ENCODE results near the gene HSPD1. TPM values are rescaled to one million over a fixed set of nuclear protein-coding genes. Genes with fewer than 3 reads are reported as not detected.

HSPD1 gene
- total RNA-seq, 1 experiment from 2014 or later = 995 TPM

GRCh38 chr2:197547163-197547900, 47.7 kb upstream of the HSPD1 start:
- no peak overlapping the region for H3K9ac ChIP-seq (ENCODE audit: low read length)
- no peak overlapping the region for H2AFZ ChIP-seq (ENCODE audit: low read depth, low read length, poor library complexity, severe bottlenecking)
- ATAC-seq (no peak), DNase-seq (ENCODE audit: low read depth, low spot score) (no peak)
- H3K9me3 ChIP-seq (ENCODE audit: control insufficient read depth in 1 of 2, insufficient read depth in 1 of 2, low read depth in 1 of 2, low read length in 2 of 2) = no peaks in the 10 kb centered on the region
- H3K27me3 ChIP-seq (ENCODE audit: insufficient read depth, low read length) = no peaks in the 10 kb centered on the region
- TF ChIP-seq POLR2AphosphoS5 (IDR thresholded peaks at IDR 0.05; ENCODE audit: low read depth, low read length) (no peak), SIN3A (IDR thresholded peaks at IDR 0.05; ENCODE audit: low read depth) (no peak), ZFX (IDR thresholded peaks at IDR 0.05) (no peak), ATF3 (IDR thresholded peaks at IDR 0.05) (no peak), CEBPB (IDR thresholded peaks at IDR 0.05; ENCODE audit: low read depth) (no peak), EGR1 (IDR thresholded peaks at IDR 0.05; ENCODE audit: low read depth) (no peak)
- peaks cover 29% of the 10 kb centered on the region for H3K79me2 ChIP-seq (ENCODE audit: insufficient read depth, low read length)
- no TSS peak for BruUV-seq (replicated peaks)
- H3K4me2 ChIP-seq (ENCODE audit: low read length) = no peak overlapping the region
- H3K4me1 ChIP-seq (ENCODE audit: control insufficient read depth in 1 of 2, insufficient read depth in 2 of 2, low read length in 2 of 2) = no peaks in the 10 kb centered on the region
- H3K36me3 ChIP-seq (ENCODE audit: control insufficient read depth in 1 of 2, insufficient read depth in 2 of 2, low read length in 2 of 2) = peaks cover 11 to 24% of the 10 kb centered on the region in 2 experiments; a peak in 3 of 4 replicates
- intact Hi-C loops (cut with micrococcal nuclease) = no loop called here
- H3K4me3 ChIP-seq (replicated peaks in 1 of 2; ENCODE audit: low read depth in 1 of 2, low read length in 2 of 2) = no peak overlapping the region
- RAD21 ChIA-PET (ENCODE audit: low non-redundant PET in 1 of 2, low total read pairs in 2 of 2, uncharacterized antibody in 2 of 2, unreplicated experiment in 2 of 2) = no interaction called here
- no peaks in the 10 kb centered on the region for H3K9me2 ChIP-seq (ENCODE audit: insufficient read depth)
- POLR2A ChIA-PET = no interaction called here
- CTCF ChIA-PET = no interaction called here
- no peak overlapping the region for H3K27ac ChIP-seq (ENCODE audit: low read depth, low read length)
- H4K20me1 ChIP-seq (ENCODE audit: insufficient read depth) = 0 out of 2 replicates have a peak, but pooled peaks cover 5% of the 10 kb centered on the region

DNA sequence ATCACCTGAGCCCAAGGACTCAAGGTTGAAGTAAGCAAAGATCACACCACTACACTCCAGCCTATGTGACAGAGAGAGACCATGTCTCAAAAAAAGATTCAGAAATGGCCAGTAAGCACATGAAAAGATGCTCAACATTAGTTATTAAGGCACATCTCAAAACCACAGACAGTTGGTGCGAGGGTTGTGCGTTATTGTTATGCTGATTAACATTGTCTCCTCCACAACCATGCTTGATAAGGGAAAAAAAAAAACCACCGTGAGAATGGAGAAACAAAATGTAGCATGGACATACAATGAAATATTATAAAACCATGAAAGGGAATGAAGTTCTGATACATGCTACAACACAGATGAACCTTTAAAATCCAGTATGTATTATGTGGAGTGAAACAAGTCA, 43.6 kb upstream of the HSPD1 start:
- no peaks in the 10 kb centered on the region for H3K9me3 ChIP-seq (ENCODE audit: control insufficient read depth in 1 of 2, insufficient read depth in 1 of 2, low read depth in 1 of 2, low read length in 2 of 2)
- BruUV-seq (replicated peaks) = no TSS peak
- H3K9me2 ChIP-seq (ENCODE audit: insufficient read depth) = no peaks in the 10 kb centered on the region
- intact Hi-C loops (cut with micrococcal nuclease) = no loop called here
- TF ChIP-seq EZH2phosphoT487 (IDR thresholded peaks at IDR 0.05; ENCODE audit: borderline replicate concordance) (no peak), SIN3A (IDR thresholded peaks at IDR 0.05; ENCODE audit: low read depth) (no peak), POLR2AphosphoS5 (IDR thresholded peaks at IDR 0.05; ENCODE audit: low read depth, low read length) (no peak), YY1 (IDR thresholded peaks at IDR 0.05; ENCODE audit: extremely low read depth, insufficient replicate concordance, low read depth, low read length) (no peak), RAD21 (IDR thresholded peaks at IDR 0.05; ENCODE audit: low read depth) (no peak), POLR2A (IDR thresholded peaks at IDR 0.05; ENCODE audit: borderline replicate concordance, extremely low read depth, insufficient read depth, insufficient read length) (no peak), CBX3 (IDR thresholded peaks at IDR 0.05; ENCODE audit: low read depth) (no peak), MAX (IDR thresholded peaks at IDR 0.05) (no peak)
- H3K4me2 ChIP-seq (ENCODE audit: low read length) = no peak overlapping the region
- CTCF ChIA-PET = no interaction called here
- no peak overlapping the region for H3K4me3 ChIP-seq (replicated peaks in 1 of 2; ENCODE audit: low read depth in 1 of 2, low read length in 2 of 2)
- no peak overlapping the region for H3K27ac ChIP-seq (ENCODE audit: low read depth, low read length)
- RAD21 ChIA-PET (ENCODE audit: low non-redundant PET in 1 of 2, low total read pairs in 2 of 2, uncharacterized antibody in 2 of 2, unreplicated experiment in 2 of 2) = no interaction called here
- H2AFZ ChIP-seq (ENCODE audit: low read depth, low read length, poor library complexity, severe bottlenecking) = no peak overlapping the region
- H3K36me3 ChIP-seq (ENCODE audit: control insufficient read depth in 1 of 2, insufficient read depth in 2 of 2, low read length in 2 of 2) = peaks cover 17 to 24% of the 10 kb centered on the region in 2 experiments
- H4K20me1 ChIP-seq (ENCODE audit: insufficient read depth) = peaks cover 14% of the 10 kb centered on the region; the same call in 1 of the 2 replicates
- no peak overlapping the region for H3K9ac ChIP-seq (ENCODE audit: low read length)
- H3K79me2 ChIP-seq (ENCODE audit: insufficient read depth, low read length) = peaks cover 56% of the 10 kb centered on the region
- no peaks in the 10 kb centered on the region for H3K4me1 ChIP-seq (ENCODE audit: control insufficient read depth in 1 of 2, insufficient read depth in 2 of 2, low read length in 2 of 2)
- DNase-seq (ENCODE audit: low read depth, low spot score) (no peak), ATAC-seq (no peak)
- POLR2A ChIA-PET = no interaction called here
- H3K27me3 ChIP-seq (ENCODE audit: insufficient read depth, low read length) = no peaks in the 10 kb centered on the region
